PC-3 (cell line): ENCODE data around the gene TCN1. TPM values are rescaled to one million over a fixed set of nuclear protein-coding genes. Genes with fewer than 3 reads are reported as not detected.

ENCODE experiments used
- ATAC-seq: fragments of 200-7000 bp; cut with Tn5 transposase; 2 replicates; pipeline ENCODE4 v1.9.1; 2020; ENCODE audit warnings: mild to moderate bottlenecking, moderate library complexity
- BruUV-seq: library from RNA; stranded (reverse); fragments of 400-500 nt; replicated peaks from 2 replicates; lab custom pipeline; 2021; lab: Mats Ljungman, UMichigan
- CTCF ChIA-PET: fragments of 300-600 bp; sonication (Branson Sonifier 250); formaldehyde crosslinking; loops from one replicate; lab custom pipeline; 2022; ENCODE audit warnings: antibody characterized with exemption; lab: Charles Lee
- POLR2A ChIA-PET: fragments of 300-600 bp; sonication (Branson Sonifier 250); formaldehyde crosslinking; loops from one replicate; lab custom pipeline; 2022; ENCODE audit warnings: antibody characterized with exemption; ENCODE audit not compliant: unreplicated experiment; lab: Charles Lee
- DNase-seq: peaks from one replicate; pipeline ENCODE4 v3.0.0-alpha.2; 2015
- H2AFZ ChIP-seq: fragments of 300-600 bp; sonication (generic); 2 replicates; pipeline ENCODE4 v1.6.0; 2016; ENCODE audit warnings: antibody characterized with exemption, low read length
- H3F3A ChIP-seq: fragments of 300-600 bp; sonication (generic); one replicate; pipeline ENCODE4 v1.6.0; 2017; ENCODE audit warnings: antibody characterized with exemption, low read length, control low read depth, mild to moderate bottlenecking; ENCODE audit not compliant: unreplicated experiment
- H3K27ac ChIP-seq: fragments of 300-600 bp; sonication (generic); 2 replicates; pipeline ENCODE4 v1.5.1; 2016; ENCODE audit warnings: mild to moderate bottlenecking, low read length
- H3K27me3 ChIP-seq: fragments of 300-600 bp; sonication (generic); 2 replicates; pipeline ENCODE4 v1.6.1; 2016; ENCODE audit warnings: low read length, mixed read lengths
- H3K36me3 ChIP-seq: fragments of 300-600 bp; sonication (generic); 2 replicates; pipeline ENCODE4 v1.6.1; 2016; ENCODE audit warnings: low read depth, mixed run types, low read length, mixed read lengths
- H3K4me1 ChIP-seq: fragments of 300-600 bp; sonication (generic); 2 replicates; pipeline ENCODE4 v1.5.1; 2016; ENCODE audit warnings: low read length; ENCODE audit not compliant: insufficient read depth
- H3K4me2 ChIP-seq: fragments of 300-600 bp; sonication (generic); 2 replicates; pipeline ENCODE4 v1.6.0; 2016; ENCODE audit warnings: low read length
- H3K4me3 ChIP-seq: fragments of 300-600 bp; sonication (generic); 2 replicates; pipeline ENCODE4 v1.5.1; 2016; ENCODE audit warnings: mild to moderate bottlenecking, low read length, mixed read lengths
- H3K79me2 ChIP-seq: fragments of 300-600 bp; sonication (generic); 2 replicates; pipeline ENCODE4 v1.6.1; 2017; ENCODE audit warnings: low read length, mixed read lengths
- H3K9ac ChIP-seq: fragments of 300-600 bp; sonication (generic); 2 replicates; pipeline ENCODE4 v1.6.0; 2016; ENCODE audit warnings: mild to moderate bottlenecking, low read length
- H3K9me2 ChIP-seq: fragments of 300-600 bp; sonication (generic); replicated peaks from 2 replicates; pipeline ENCODE4 v1.6.1; 2016; ENCODE audit warnings: mixed run types, low read length, mixed read lengths
- H3K9me3 ChIP-seq: fragments of 300-600 bp; sonication (generic); 2 replicates; pipeline ENCODE4 v1.6.1; 2016; ENCODE audit warnings: low read length, mixed read lengths
- H4K20me1 ChIP-seq: fragments of 300-600 bp; sonication (generic); 2 replicates; pipeline ENCODE4 v1.6.1; 2016; ENCODE audit warnings: low read length, mixed read lengths
- EZH2 ChIP-seq: fragments of 300-600 bp; sonication (generic); IDR thresholded peaks from one replicate; pipeline ENCODE4 v1.6.1; 2017; ENCODE audit warnings: antibody characterized with exemption, mild to moderate bottlenecking, low read length; ENCODE audit not compliant: unreplicated experiment
- EZH2phosphoT487 ChIP-seq: fragments of 300-600 bp; sonication (generic); IDR thresholded peaks from 2 replicates; pipeline ENCODE4 v1.6.1; 2018; ENCODE audit warnings: mild to moderate bottlenecking, antibody characterized with exemption, low read length, borderline replicate concordance
- intact Hi-C: fragments of 100-400 bp; cut with micrococcal nuclease; formaldehyde crosslinking; loops from 2 replicates; pipeline ENCODE4 v1.9.0; 2023
- total RNA-seq: library from RNA; depleted of rRNA; stranded (reverse); fragments of >200 nt; gene quantifications from 2 replicates; pipeline ENCODE4 v1.2.3, GENCODE V29; 2014
- TF ChIP-seq, protein P1 (sequence below): fragments of 300-600 bp; sonication (generic); conservative IDR thresholded peaks from 2 replicates; pipeline ENCODE4 v1.5.1; 2017; ENCODE audit warnings: antibody characterized with exemption, low read depth, mild to moderate bottlenecking, low read length

Gene TCN1
- total RNA-seq, 1 experiment from 2014 or later: 14.8 TPM

- CTCF ChIA-PET: no interaction called here
- H3K27ac ChIP-seq: no peak overlapping the region
- no TSS peak for BruUV-seq
Observed at GRCh38 chr11:59877784-59878183, 11.5 kb upstream of the TCN1 start.

DNA sequence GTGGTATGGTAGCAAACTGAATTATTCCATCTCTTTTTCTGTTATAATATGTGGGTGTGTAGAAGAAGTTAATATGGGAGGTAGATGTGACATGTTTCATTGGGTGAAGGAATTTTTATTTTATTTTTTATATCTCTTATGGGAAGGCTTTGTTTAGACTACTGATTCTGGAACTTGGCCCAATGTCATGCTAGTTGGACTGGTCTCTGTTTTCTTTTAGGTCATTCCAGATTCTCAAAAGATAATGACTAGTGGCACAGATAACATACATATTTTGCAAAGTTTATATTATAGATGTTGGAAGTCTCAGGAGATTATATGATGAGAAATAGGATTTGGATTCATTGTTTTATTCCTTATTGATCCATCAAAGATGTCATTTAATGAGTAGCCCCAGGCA, 11.0 kb upstream of the TCN1 start:
- Histone ChIP-seq H3K27me3 (no peaks in the 10 kb centered on the region), H3K9me3 (no peaks in the 10 kb centered on the region), H3K4me3 (no peak overlapping the region), H3K4me2 (no peak overlapping the region), H4K20me1 (no peaks in the 10 kb centered on the region), H2AFZ (no peak overlapping the region), H3K36me3 (no peaks in the 10 kb centered on the region), H3F3A (no peaks in the 10 kb centered on the region), H3K79me2 (no peaks in the 10 kb centered on the region), H3K9ac (no peak overlapping the region), H3K9me2 (no peaks in the 10 kb centered on the region), H3K4me1 (no peaks in the 10 kb centered on the region), H3K27ac (no peak overlapping the region)
- intact Hi-C loops: no loop called here
- no TSS peak for BruUV-seq
- DNase-seq: no peak
- ChIA-PET POLR2A (no interaction called here), CTCF (no interaction called here)
- ATAC-seq: no peak
- TF ChIP-seq EZH2: no peak
- TF ChIP-seq, protein P1, sequence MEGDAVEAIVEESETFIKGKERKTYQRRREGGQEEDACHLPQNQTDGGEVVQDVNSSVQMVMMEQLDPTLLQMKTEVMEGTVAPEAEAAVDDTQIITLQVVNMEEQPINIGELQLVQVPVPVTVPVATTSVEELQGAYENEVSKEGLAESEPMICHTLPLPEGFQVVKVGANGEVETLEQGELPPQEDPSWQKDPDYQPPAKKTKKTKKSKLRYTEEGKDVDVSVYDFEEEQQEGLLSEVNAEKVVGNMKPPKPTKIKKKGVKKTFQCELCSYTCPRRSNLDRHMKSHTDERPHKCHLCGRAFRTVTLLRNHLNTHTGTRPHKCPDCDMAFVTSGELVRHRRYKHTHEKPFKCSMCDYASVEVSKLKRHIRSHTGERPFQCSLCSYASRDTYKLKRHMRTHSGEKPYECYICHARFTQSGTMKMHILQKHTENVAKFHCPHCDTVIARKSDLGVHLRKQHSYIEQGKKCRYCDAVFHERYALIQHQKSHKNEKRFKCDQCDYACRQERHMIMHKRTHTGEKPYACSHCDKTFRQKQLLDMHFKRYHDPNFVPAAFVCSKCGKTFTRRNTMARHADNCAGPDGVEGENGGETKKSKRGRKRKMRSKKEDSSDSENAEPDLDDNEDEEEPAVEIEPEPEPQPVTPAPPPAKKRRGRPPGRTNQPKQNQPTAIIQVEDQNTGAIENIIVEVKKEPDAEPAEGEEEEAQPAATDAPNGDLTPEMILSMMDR: no peak
- TF ChIP-seq EZH2phosphoT487: no peak

More at GRCh38 chr11:59877784-59878183, 11.5 kb upstream of the TCN1 start:
- Histone ChIP-seq H3K9me2 (no peaks in the 10 kb centered on the region), H3K79me2 (no peaks in the 10 kb centered on the region), H3K4me1 (no peaks in the 10 kb centered on the region), H3K9me3 (no peaks in the 10 kb centered on the region), H3K4me2 (no peak overlapping the region), H3K36me3 (no peaks in the 10 kb centered on the region), H3K9ac (no peak overlapping the region), H3K4me3 (no peak overlapping the region), H3F3A (no peaks in the 10 kb centered on the region), H3K27me3 (no peaks in the 10 kb centered on the region), H2AFZ (no peak overlapping the region), H4K20me1 (no peaks in the 10 kb centered on the region)
- intact Hi-C loops: no loop called here
- TF ChIP-seq EZH2 (no peak), EZH2phosphoT487 (no peak)
- TF ChIP-seq, protein P1: no peak
- no peak for ATAC-seq
- POLR2A ChIA-PET: no interaction called here
- DNase-seq: no peak

DNA sequence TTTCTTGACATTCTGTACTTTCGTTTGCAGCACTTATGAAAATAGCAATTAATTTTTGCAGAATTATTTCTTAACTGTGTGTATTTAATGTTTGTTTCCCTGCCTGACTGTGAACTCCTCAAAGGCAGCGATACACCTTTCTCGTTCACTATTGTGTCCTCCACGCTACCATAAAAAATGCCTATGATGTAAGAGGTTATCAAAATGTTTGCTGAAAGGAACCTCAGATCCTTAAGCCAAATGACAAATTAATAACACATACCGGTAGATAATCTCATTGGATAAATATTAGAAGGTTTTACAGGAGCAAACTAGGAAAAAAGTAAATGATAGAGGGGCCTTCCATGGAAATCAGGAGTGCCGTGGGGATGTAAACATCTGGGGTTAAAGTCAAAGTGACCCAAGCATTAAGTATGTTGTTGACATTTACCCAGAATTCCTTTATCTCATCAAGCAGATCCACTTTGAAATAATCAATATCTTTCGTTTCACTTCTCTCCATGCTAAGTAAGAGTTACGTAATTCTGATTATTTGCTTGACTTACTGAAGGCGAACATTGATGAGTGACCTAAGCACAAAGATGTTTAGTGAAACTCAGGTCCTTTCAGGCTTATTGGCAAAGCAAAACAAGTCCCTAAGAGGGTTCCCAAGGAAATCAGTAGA, 9.7 kb upstream of the TCN1 start:
- no peak for ATAC-seq
- intact Hi-C loops: no loop called here
- no peaks in the 10 kb centered on the region for H3K9me2 ChIP-seq
- no peak overlapping the region for H2AFZ ChIP-seq
- H3K4me3 ChIP-seq: no peak overlapping the region
- DNase-seq: no peak
- no peak overlapping the region for H3K27ac ChIP-seq
- no peak overlapping the region for H3K4me2 ChIP-seq
- ChIA-PET POLR2A (no interaction called here), CTCF (no interaction called here)
- no peaks in the 10 kb centered on the region for H3K27me3 ChIP-seq
- no peaks in the 10 kb centered on the region for H4K20me1 ChIP-seq
- TF ChIP-seq EZH2phosphoT487 (no peak), EZH2 (no peak)
- TF ChIP-seq, protein P1: no peak
- H3K9ac ChIP-seq: no peak overlapping the region
- BruUV-seq: no TSS peak
- no peaks in the 10 kb centered on the region for H3K4me1 ChIP-seq
- no peaks in the 10 kb centered on the region for H3K9me3 ChIP-seq
- no peaks in the 10 kb centered on the region for H3K36me3 ChIP-seq
- H3F3A ChIP-seq: no peaks in the 10 kb centered on the region
- H3K79me2 ChIP-seq: no peaks in the 10 kb centered on the region
